HUES6 (cell line): ENCODE results near the gene CD44.
"Not testable (repeated sequence)": the region's sequence is repeated elsewhere in the genome, so short reads cannot be mapped to it uniquely, and the experiment has no call there.

Experiments used
- H3K27ac ChIP-seq: 2 replicates; pipeline ENCODE4 v1.7.0; 2013; ENCODE audit warnings: low read depth, mild to moderate bottlenecking, low read length, inconsistent platforms
- H3K27me3 ChIP-seq: 2 replicates; pipeline ENCODE4 v1.6.1; 2013; ENCODE audit warnings: low read length; ENCODE audit not compliant: control insufficient read depth, insufficient read depth
- H3K36me3 ChIP-seq: 2 replicates; pipeline ENCODE4 v1.6.1; 2013; ENCODE audit warnings: low read length; ENCODE audit not compliant: control insufficient read depth, insufficient read depth
- H3K4me1 ChIP-seq: 2 replicates; pipeline ENCODE4 v1.6.1; 2013; ENCODE audit warnings: low read length; ENCODE audit not compliant: control insufficient read depth, insufficient read depth
- H3K4me3 ChIP-seq: 2 replicates; pipeline ENCODE4 v1.5.1; 2013; ENCODE audit warnings: low read depth, low read length
- H3K9ac ChIP-seq: one replicate; pipeline ENCODE4 v1.6.1; 2013; ENCODE audit warnings: mild to moderate bottlenecking, low read length
- H3K9me3 ChIP-seq: 2 replicates; pipeline ENCODE4 v1.6.1; 2013; ENCODE audit warnings: low read depth, low read length; ENCODE audit not compliant: control insufficient read depth, insufficient read depth

CD44 gene

GRCh38 chr11:35103366-35104208, 35.4 kb upstream of the CD44 start:
- no peaks in the 10 kb centered on the region for H3K27me3 ChIP-seq
- no peaks in the 10 kb centered on the region for H3K4me1 ChIP-seq
- H3K36me3 ChIP-seq = no peaks in the 10 kb centered on the region
- no peaks in the 10 kb centered on the region for H3K9me3 ChIP-seq
- no peak overlapping the region for H3K9ac ChIP-seq
- no peak overlapping the region for H3K27ac ChIP-seq
- no peak overlapping the region for H3K4me3 ChIP-seq

GRCh38 chr11:35104655-35105054, 34.3 kb upstream of the CD44 start:
- no peaks in the 10 kb centered on the region for H3K4me1 ChIP-seq
- H3K4me3 ChIP-seq = no peak overlapping the region
- no peaks in the 10 kb centered on the region for H3K36me3 ChIP-seq
- H3K9ac ChIP-seq = no peak overlapping the region
- no peaks in the 10 kb centered on the region for H3K9me3 ChIP-seq
- H3K27me3 ChIP-seq = no peaks in the 10 kb centered on the region
- H3K27ac ChIP-seq = no peak overlapping the region

GRCh38 chr11:35105319-35106079, 33.5 kb upstream of the CD44 start:
- no peaks in the 10 kb centered on the region for H3K9me3 ChIP-seq
- H3K27me3 ChIP-seq = no peaks in the 10 kb centered on the region
- no peak overlapping the region for H3K27ac ChIP-seq
- no peak overlapping the region for H3K4me3 ChIP-seq
- no peaks in the 10 kb centered on the region for H3K4me1 ChIP-seq
- no peaks in the 10 kb centered on the region for H3K36me3 ChIP-seq
- H3K9ac ChIP-seq = no peak overlapping the region

GRCh38 chr11:35106595-35106994, 32.4 kb upstream of the CD44 start:
- no peak overlapping the region for H3K27ac ChIP-seq
- no peaks in the 10 kb centered on the region for H3K4me1 ChIP-seq

GRCh38 chr11:35107861-35108260, 31.1 kb upstream of the CD44 start:
- Histone ChIP-seq H3K27ac (no peak overlapping the region), H3K27me3 (no peaks in the 10 kb centered on the region), H3K4me3 (no peak overlapping the region), H3K9me3 (no peaks in the 10 kb centered on the region), H3K4me1 (no peaks in the 10 kb centered on the region), H3K36me3 (no peaks in the 10 kb centered on the region), H3K9ac (no peak overlapping the region)

More at GRCh38 chr11:35106595-35106994, 32.4 kb upstream of the CD44 start:
- H3K27me3 ChIP-seq = no peaks in the 10 kb centered on the region
- H3K36me3 ChIP-seq = no peaks in the 10 kb centered on the region
- no peak overlapping the region for H3K9ac ChIP-seq
- no peaks in the 10 kb centered on the region for H3K9me3 ChIP-seq
- H3K4me3 ChIP-seq = no peak overlapping the region

- not testable (repeated sequence) for H3K27ac ChIP-seq, H3K27me3 ChIP-seq, H3K9me3 ChIP-seq, H3K36me3 ChIP-seq, H3K9ac ChIP-seq, H3K4me1 ChIP-seq, H3K4me3 ChIP-seq
Measured at GRCh38 chr11:35108336-35108735, 30.6 kb upstream of the CD44 start.

- Histone ChIP-seq H3K36me3 (no peaks in the 10 kb centered on the region), H3K4me3 (no peak overlapping the region), H3K9me3 (no peaks in the 10 kb centered on the region), H3K9ac (no peak overlapping the region), H3K4me1 (no peaks in the 10 kb centered on the region), H3K27me3 (no peaks in the 10 kb centered on the region), H3K27ac (no peak overlapping the region)
Measured at GRCh38 chr11:35109041-35109440, 29.9 kb upstream of the CD44 start.

- H3K27me3 ChIP-seq = no peaks in the 10 kb centered on the region
- no peaks in the 10 kb centered on the region for H3K36me3 ChIP-seq
- no peaks in the 10 kb centered on the region for H3K4me1 ChIP-seq
- H3K9ac ChIP-seq = no peak overlapping the region
- H3K9me3 ChIP-seq = no peaks in the 10 kb centered on the region
- H3K27ac ChIP-seq = no peak overlapping the region
- no peak overlapping the region for H3K4me3 ChIP-seq
Measured at GRCh38 chr11:35109827-35110226, 29.1 kb upstream of the CD44 start.

- Histone ChIP-seq H3K9ac (no peak overlapping the region), H3K36me3 (no peaks in the 10 kb centered on the region), H3K27me3 (no peaks in the 10 kb centered on the region), H3K4me3 (no peak overlapping the region), H3K9me3 (no peaks in the 10 kb centered on the region), H3K27ac (no peak overlapping the region), H3K4me1 (no peaks in the 10 kb centered on the region)
Measured at GRCh38 chr11:35111161-35112055, 27.6 kb upstream of the CD44 start.

- Histone ChIP-seq H3K27ac (no peak overlapping the region), H3K9me3 (no peaks in the 10 kb centered on the region), H3K4me1 (no peaks in the 10 kb centered on the region), H3K9ac (no peak overlapping the region), H3K4me3 (no peak overlapping the region), H3K36me3 (no peaks in the 10 kb centered on the region), H3K27me3 (no peaks in the 10 kb centered on the region)
Measured at GRCh38 chr11:35112056-35112845, 26.7 kb upstream of the CD44 start.
